Measurements from ENCODE around the gene ITGB4. TPM values are rescaled to one million over a fixed set of nuclear protein-coding genes. Genes with fewer than 3 reads are reported as not detected.

The ITGB4 gene
- total RNA-seq, 1 experiment from 2014 or later, result 568 TPM

DNA sequence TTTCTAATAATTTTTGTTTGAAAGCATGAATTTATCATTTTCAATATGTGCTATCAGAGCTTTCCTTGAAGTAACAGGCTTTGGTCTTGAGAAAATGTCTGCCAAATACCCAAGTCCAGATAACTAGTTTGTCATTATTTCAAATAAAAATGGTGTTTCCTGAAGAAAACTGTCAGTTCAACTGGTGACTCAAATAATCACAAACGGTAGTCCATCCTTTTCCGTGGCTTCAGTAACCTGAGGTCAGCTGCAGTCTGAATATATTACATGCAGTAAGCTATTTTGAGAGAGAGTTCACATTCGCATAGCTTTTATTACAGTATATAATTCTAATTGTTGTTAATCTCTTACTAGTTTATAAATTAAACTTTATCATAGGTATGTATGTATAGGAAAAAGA is 44.8 kb upstream of the ITGB4 start (continued):
- TF ChIP-seq, protein P1, sequence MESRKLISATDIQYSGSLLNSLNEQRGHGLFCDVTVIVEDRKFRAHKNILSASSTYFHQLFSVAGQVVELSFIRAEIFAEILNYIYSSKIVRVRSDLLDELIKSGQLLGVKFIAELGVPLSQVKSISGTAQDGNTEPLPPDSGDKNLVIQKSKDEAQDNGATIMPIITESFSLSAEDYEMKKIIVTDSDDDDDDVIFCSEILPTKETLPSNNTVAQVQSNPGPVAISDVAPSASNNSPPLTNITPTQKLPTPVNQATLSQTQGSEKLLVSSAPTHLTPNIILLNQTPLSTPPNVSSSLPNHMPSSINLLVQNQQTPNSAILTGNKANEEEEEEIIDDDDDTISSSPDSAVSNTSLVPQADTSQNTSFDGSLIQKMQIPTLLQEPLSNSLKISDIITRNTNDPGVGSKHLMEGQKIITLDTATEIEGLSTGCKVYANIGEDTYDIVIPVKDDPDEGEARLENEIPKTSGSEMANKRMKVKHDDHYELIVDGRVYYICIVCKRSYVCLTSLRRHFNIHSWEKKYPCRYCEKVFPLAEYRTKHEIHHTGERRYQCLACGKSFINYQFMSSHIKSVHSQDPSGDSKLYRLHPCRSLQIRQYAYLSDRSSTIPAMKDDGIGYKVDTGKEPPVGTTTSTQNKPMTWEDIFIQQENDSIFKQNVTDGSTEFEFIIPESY (IDR thresholded peaks at IDR 0.05; ENCODE audit: extremely low read depth, insufficient replicate concordance, low read length), result no peak
- TF ChIP-seq EGR1 (IDR thresholded peaks at IDR 0.05; ENCODE audit: low read depth) (no peak), POLR2AphosphoS5 (IDR thresholded peaks at IDR 0.05; ENCODE audit: low read depth, low read length) (no peak), SRF (IDR thresholded peaks at IDR 0.05; ENCODE audit: low read depth) (no peak), SP1 (IDR thresholded peaks at IDR 0.05; ENCODE audit: low read depth) (no peak), POLR2A (IDR thresholded peaks at IDR 0.05; ENCODE audit: borderline replicate concordance, extremely low read depth, insufficient read depth, insufficient read length) (no peak), ZFX (IDR thresholded peaks at IDR 0.05) (no peak), CEBPB (IDR thresholded peaks at IDR 0.05; ENCODE audit: low read depth) (no peak)

DNA sequence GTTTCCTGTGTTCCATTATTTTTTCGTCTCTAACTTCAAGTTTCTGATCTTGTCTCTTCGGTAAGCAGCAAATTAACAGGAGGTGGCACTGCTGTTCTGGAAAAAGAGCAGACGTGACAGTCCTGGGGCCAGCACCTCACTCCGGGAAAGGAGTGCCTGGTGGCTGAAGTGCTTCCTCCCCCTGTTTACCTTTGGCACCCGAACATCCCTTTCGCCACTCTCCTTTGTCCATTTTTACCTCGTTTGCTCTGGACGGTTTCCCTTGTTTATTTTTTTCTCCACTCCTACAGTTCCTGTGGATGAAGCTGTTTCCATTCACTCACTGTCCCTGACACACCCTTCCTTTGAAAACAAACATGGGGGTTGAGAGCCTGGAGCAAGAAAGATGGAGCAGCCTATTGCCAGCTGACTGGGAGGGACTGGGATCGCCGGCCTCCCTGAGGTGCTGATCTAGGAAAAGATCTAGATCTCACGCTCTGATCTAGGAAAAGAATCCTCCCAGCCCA is 41.5 kb upstream of the ITGB4 start:
- ATAC-seq, result peak; percentile 33; the same call in 1 of the 2 replicates
- H4K20me1 ChIP-seq (ENCODE audit: insufficient read depth), result no peaks in the 10 kb centered on the region
- H3K36me3 ChIP-seq (ENCODE audit: control insufficient read depth in 1 of 2, insufficient read depth in 2 of 2, low read length in 2 of 2), result peaks cover 17 to 23% of the 10 kb centered on the region in 2 experiments; a peak in 3 of 4 replicates
- ChIA-PET POLR2A (interaction anchor here (0.8 to 6.4 kb wide), 5 partner anchors 41 to 225 kb away, joined by 3 to 41 read pairs (median 3); partner anchors contain the start of genes ITGB4 and MRPL38), RAD21 (ENCODE audit: low non-redundant PET in 1 of 2, low total read pairs in 2 of 2, uncharacterized antibody in 2 of 2, unreplicated experiment in 2 of 2) (interaction anchor here (2.0 to 2.1 kb wide), 2 partner anchors 68 kb away, joined by 8 to 10 read pairs; no protein-coding TSS in a partner anchor), CTCF (interaction anchor here (1.0 to 8.5 kb wide), 11 partner anchors 16 to 145 kb away, joined by 3 to 174 read pairs (median 4); partner anchors contain the start of genes ITGB4 and SMIM5)
- peak overlapping the region; percentile 9; the same call in 1 of the 2 replicates for H3K4me2 ChIP-seq (ENCODE audit: low read length)
- H3K27me3 ChIP-seq (ENCODE audit: insufficient read depth, low read length), result no peaks in the 10 kb centered on the region
- H2AFZ ChIP-seq (ENCODE audit: low read depth, low read length, poor library complexity, severe bottlenecking), result no peak overlapping the region
- TF ChIP-seq JUND (IDR thresholded peaks at IDR 0.05) (no peak), SP1 (IDR thresholded peaks at IDR 0.05; ENCODE audit: low read depth) (no peak; the same call in 1 of the 2 replicates), FOSL1 (IDR thresholded peaks at IDR 0.05; ENCODE audit: low read depth) (no peak), RAD21 (IDR thresholded peaks at IDR 0.05; ENCODE audit: low read depth) (peak; percentile 96)
- TF ChIP-seq, protein P2, sequence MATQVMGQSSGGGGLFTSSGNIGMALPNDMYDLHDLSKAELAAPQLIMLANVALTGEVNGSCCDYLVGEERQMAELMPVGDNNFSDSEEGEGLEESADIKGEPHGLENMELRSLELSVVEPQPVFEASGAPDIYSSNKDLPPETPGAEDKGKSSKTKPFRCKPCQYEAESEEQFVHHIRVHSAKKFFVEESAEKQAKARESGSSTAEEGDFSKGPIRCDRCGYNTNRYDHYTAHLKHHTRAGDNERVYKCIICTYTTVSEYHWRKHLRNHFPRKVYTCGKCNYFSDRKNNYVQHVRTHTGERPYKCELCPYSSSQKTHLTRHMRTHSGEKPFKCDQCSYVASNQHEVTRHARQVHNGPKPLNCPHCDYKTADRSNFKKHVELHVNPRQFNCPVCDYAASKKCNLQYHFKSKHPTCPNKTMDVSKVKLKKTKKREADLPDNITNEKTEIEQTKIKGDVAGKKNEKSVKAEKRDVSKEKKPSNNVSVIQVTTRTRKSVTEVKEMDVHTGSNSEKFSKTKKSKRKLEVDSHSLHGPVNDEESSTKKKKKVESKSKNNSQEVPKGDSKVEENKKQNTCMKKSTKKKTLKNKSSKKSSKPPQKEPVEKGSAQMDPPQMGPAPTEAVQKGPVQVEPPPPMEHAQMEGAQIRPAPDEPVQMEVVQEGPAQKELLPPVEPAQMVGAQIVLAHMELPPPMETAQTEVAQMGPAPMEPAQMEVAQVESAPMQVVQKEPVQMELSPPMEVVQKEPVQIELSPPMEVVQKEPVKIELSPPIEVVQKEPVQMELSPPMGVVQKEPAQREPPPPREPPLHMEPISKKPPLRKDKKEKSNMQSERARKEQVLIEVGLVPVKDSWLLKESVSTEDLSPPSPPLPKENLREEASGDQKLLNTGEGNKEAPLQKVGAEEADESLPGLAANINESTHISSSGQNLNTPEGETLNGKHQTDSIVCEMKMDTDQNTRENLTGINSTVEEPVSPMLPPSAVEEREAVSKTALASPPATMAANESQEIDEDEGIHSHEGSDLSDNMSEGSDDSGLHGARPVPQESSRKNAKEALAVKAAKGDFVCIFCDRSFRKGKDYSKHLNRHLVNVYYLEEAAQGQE (IDR thresholded peaks at IDR 0.05; ENCODE audit: low read depth), result no peak
- TF ChIP-seq, protein P3, sequence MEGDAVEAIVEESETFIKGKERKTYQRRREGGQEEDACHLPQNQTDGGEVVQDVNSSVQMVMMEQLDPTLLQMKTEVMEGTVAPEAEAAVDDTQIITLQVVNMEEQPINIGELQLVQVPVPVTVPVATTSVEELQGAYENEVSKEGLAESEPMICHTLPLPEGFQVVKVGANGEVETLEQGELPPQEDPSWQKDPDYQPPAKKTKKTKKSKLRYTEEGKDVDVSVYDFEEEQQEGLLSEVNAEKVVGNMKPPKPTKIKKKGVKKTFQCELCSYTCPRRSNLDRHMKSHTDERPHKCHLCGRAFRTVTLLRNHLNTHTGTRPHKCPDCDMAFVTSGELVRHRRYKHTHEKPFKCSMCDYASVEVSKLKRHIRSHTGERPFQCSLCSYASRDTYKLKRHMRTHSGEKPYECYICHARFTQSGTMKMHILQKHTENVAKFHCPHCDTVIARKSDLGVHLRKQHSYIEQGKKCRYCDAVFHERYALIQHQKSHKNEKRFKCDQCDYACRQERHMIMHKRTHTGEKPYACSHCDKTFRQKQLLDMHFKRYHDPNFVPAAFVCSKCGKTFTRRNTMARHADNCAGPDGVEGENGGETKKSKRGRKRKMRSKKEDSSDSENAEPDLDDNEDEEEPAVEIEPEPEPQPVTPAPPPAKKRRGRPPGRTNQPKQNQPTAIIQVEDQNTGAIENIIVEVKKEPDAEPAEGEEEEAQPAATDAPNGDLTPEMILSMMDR (IDR thresholded peaks at IDR 0.05 in 2 of 3, conservative IDR thresholded peaks at IDR 0.05 in 1 of 3; ENCODE audit: borderline replicate concordance in 1 of 3, insufficient read depth in 1 of 3, low read depth in 2 of 3, low read length in 2 of 3), result peak; percentile 38 to 90 (median 51); a peak in 5 of 6 replicates
- peaks cover 94% of the 10 kb centered on the region for H3K79me2 ChIP-seq (ENCODE audit: insufficient read depth, low read length)
- H3K27ac ChIP-seq (ENCODE audit: low read depth, low read length), result peak overlapping the region; percentile 5; the same call in 1 of the 2 replicates
- peaks cover 51 to 74% of the 10 kb centered on the region in 2 experiments for H3K4me1 ChIP-seq (ENCODE audit: control insufficient read depth in 1 of 2, insufficient read depth in 2 of 2, low read length in 2 of 2)
- H3K9ac ChIP-seq (ENCODE audit: low read length), result peak overlapping the region; percentile 30; the same call in 1 of the 2 replicates
- no peak overlapping the region for H3K4me3 ChIP-seq (replicated peaks in 1 of 2; ENCODE audit: low read depth in 1 of 2, low read length in 2 of 2)
- no peaks in the 10 kb centered on the region for H3K9me3 ChIP-seq (ENCODE audit: control insufficient read depth in 1 of 2, insufficient read depth in 1 of 2, low read depth in 1 of 2, low read length in 2 of 2)
- BruUV-seq (replicated peaks), result no TSS peak
- intact Hi-C loops (cut with micrococcal nuclease), result loop anchor here (1.0 to 10.0 kb wide), 2 partner anchors 68 to 175 kb away; partner anchors contain the start of gene WBP2
- DNase-seq (ENCODE audit: low read depth, low spot score), result no peak
- no peaks in the 10 kb centered on the region for H3K9me2 ChIP-seq (ENCODE audit: insufficient read depth)
